Body of pancreas (tissue), 4 donors: Measurements from ENCODE around the gene RTP2.

ENCODE experiments used
- CTCF ChIP-seq, 7 experiments: fragments of 450-650 bp in 4 of 7; fragments of 200-600 bp in 3 of 7; sonication (generic) in 3 of 7; IDR thresholded peaks; one replicate each; pipeline ENCODE4 v1.5.1; 2016 to 2019; ENCODE audit warnings: antibody characterized with exemption in 7 of 7
- POLR2A ChIP-seq, 3 donors: fragments of 450-650 bp; IDR thresholded peaks; one replicate each; pipeline ENCODE4 v1.6.1; 2016; ENCODE audit warnings: antibody characterized with exemption in 3 of 3, mild to moderate bottlenecking in 2 of 3

GRCh38 chr3:187729598-187729997 is 27.2 kb upstream of the RTP2 start:
- TF ChIP-seq CTCF (IDR thresholded peaks at IDR 0.05) (no peak), POLR2A (IDR thresholded peaks at IDR 0.05) (no peak)
